GM12878 (cell line): ENCODE results near the gene RBMS1. TPM values are rescaled to one million over a fixed set of nuclear protein-coding genes. Genes with fewer than 3 reads are reported as not detected.

ENCODE experiments used
- BHLHE40 ChIP-seq, 2 experiments: fragments of 450-650 bp in 1 of 2; IDR thresholded peaks; 2 replicates each; pipeline ENCODE4 v1.6.1; 2011 to 2017; ENCODE audit warnings: low read depth in 2 of 2, borderline replicate concordance in 1 of 2, improper control_type of control experiment in 1 of 2, low read length in 1 of 2, mild to moderate bottlenecking in 1 of 2
- MLLT1 ChIP-seq: fragments of 450-650 bp; IDR thresholded peaks from 2 replicates; pipeline ENCODE4 v1.6.1; 2016; ENCODE audit warnings: mild to moderate bottlenecking
- MTA2 ChIP-seq: fragments of 450-650 bp; IDR thresholded peaks from 2 replicates; pipeline ENCODE4 v1.6.1; 2016; ENCODE audit warnings: low read depth, mild to moderate bottlenecking, moderate library complexity
- POLR2AphosphoS5 ChIP-seq: IDR thresholded peaks from 2 replicates; pipeline ENCODE4 v1.6.1; 2011; ENCODE audit warnings: mild to moderate bottlenecking, low read length, inconsistent platforms
- PRDM15 ChIP-seq: fragments of 450-650 bp; formaldehyde crosslinking; IDR thresholded peaks from 2 replicates; pipeline ENCODE4 v1.4.0; 2020; ENCODE audit warnings: mild to moderate bottlenecking, moderate library complexity
- RCOR1 ChIP-seq: conservative IDR thresholded peaks from 2 replicates; pipeline ENCODE4 v1.6.1; 2012; ENCODE audit warnings: low read depth, low read length, improper control_type of control experiment
- ZBTB4 ChIP-seq: fragments of 450-650 bp; formaldehyde crosslinking; IDR thresholded peaks from 2 replicates; pipeline ENCODE4 v1.4.0; 2022; ENCODE audit warnings: mild to moderate bottlenecking, moderate library complexity
- polyA plus RNA-seq, 11 experiments: library from polyadenylated mRNA; depleted of rRNA in 4 of 11; unstranded in 6 of 11; stranded (reverse) in 5 of 11; fragments of >200 nt; fragmentation: Nextera tagmentation in 4 of 11; fragmentation: Illumina TruSeq in 1 of 11; extraction: Ambion mirVana in 4 of 11; extraction: Trizol in 1 of 11; gene quantifications; 1 replicate in 1 of 11; 2 replicates in 10 of 11; pipeline versions ENCODE4 v1.2.1 to v1.2.3, GENCODE V29; 2011 to 2016; ENCODE audit warnings: inconsistent platforms in 2 of 11, missing spikeins in 2 of 11, low read depth in 1 of 11
- total RNA-seq, 4 experiments: library from RNA; depleted of rRNA in 3 of 4; stranded (reverse); fragments of >200 nt in 3 of 4; fragmentation: Illumina TruSeq in 1 of 4; extraction: Trizol in 1 of 4; gene quantifications; 2 replicates each; pipeline versions ENCODE4 v1.2.1 to v1.2.3, GENCODE V29; 2013 to 2021

RBMS1 gene
- total and polyA plus RNA-seq, 10 of the 15 experiments (the other 5 are each of a cell fraction or from before 2014, with no cell fraction given) = 0.04 to 0.31 (median 0.17) TPM; not detected in 1

GRCh38 chr2:160334028-160334741 lies 159.4 kb downstream of the RBMS1 start (continued):
- TF ChIP-seq ZBTB4 (CRISPR knock-in tag) = no peak
- no peak for TF ChIP-seq RCOR1
- TF ChIP-seq MLLT1 = no peak
- no peak for TF ChIP-seq PRDM15 (CRISPR knock-in tag)
- no peak for TF ChIP-seq BHLHE40 (IDR thresholded peaks at IDR 0.05; ENCODE audit: borderline replicate concordance in 1 of 2, low read depth in 2 of 2, low read length in 1 of 2)
- no peak for TF ChIP-seq POLR2AphosphoS5
- no peak for TF ChIP-seq MTA2
- TF ChIP-seq, all 136 proteins: peak for 0
